ENCODE measurements around the gene PTPDC1.
"Not testable (repeated sequence)": the region's sequence is repeated elsewhere in the genome, so short reads cannot be mapped to it uniquely, and the experiment has no call there.

The PTPDC1 gene

DNA sequence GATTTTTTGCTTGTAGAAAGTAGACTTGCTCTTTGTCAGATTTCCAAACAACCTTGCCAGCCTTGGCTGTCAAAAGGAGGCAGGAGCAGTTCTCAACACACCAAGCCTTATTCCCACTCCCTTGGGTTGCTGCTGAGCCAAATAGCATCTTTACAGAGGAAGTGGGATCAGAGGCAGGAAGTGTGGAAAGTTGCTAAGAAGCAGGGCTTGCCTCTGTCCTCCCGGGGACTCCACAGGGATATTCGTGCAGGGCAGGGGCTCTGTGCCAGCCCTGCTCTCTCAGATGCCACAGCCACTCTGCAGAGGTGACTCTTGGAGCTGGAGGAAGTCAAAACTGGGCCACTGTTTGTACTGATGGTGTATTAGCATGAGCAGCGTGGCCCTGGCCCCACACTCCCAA lies 24.3 kb downstream of the PTPDC1 start:
- in situ Hi-C loops (cut with MboI; ENCODE audit: low sequenced_read_pairs): no loop called here
- DNase-seq (ENCODE audit: low spot score in 2 of 2): no peak

DNA sequence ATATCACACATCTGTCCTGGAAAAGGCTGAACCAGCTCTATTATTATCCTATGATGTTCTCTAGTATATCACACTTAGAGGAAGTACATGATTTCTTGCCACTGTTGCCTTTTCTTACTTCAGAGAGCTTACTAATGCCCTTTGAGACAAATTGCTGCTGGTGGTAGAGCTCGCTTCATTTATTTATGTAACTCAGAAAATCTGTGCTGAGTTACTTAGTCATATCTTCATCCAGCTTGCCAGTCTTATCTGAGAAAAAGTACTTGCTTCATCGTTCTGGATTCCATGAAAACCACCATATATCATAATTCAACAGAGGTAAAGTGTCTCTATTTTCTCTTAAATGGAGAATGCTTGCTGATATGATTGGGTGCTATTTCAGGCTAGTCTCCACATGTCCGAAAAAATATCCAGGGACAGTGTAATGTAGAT lies 26.6 kb downstream of the PTPDC1 start:
- no peaks in the 10 kb centered on the region for H3K36me3 ChIP-seq (replicated peaks)
- DNase-seq (ENCODE audit: low spot score in 2 of 2): no peak
- peaks cover 6% of the 10 kb centered on the region for H3K4me1 ChIP-seq
- in situ Hi-C loops (cut with MboI; ENCODE audit: low sequenced_read_pairs): no loop called here
- no peaks in the 10 kb centered on the region for H3K9me3 ChIP-seq
- H3K4me3 ChIP-seq: no peak overlapping the region
- H3K27me3 ChIP-seq (ENCODE audit: low read depth): no peaks in the 10 kb centered on the region

More for the DNA sequence above, 24.3 kb downstream of the PTPDC1 start:
- no peak overlapping the region for H3K4me3 ChIP-seq
- no peaks in the 10 kb centered on the region for H3K9me3 ChIP-seq
- H3K27me3 ChIP-seq (ENCODE audit: low read depth): no peaks in the 10 kb centered on the region
- H3K4me1 ChIP-seq: peaks cover 9% of the 10 kb centered on the region
- H3K36me3 ChIP-seq (replicated peaks): no peaks in the 10 kb centered on the region

DNA sequence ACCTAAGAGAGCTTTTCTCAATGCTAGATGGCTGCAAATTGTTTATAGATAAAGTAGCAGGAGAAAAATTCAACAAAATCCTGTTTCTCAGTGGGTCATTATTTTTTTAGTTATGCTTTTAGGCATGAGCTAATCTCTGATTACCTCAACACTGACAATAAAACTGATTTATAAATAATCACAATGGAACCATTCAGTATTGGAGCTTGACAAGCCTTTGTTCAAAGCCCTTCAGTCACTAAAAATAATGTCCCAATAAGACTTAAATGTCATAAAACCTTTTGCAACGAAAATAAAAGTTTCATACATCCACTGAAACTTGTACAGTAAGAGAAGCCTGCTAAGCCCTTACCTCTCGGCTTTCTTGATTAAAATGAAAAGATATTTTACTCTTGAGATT lies 27.2 kb downstream of the PTPDC1 start:
- Histone ChIP-seq H3K4me3 (no peak overlapping the region), H3K36me3 (replicated peaks) (no peaks in the 10 kb centered on the region), H3K4me1 (peaks cover 6% of the 10 kb centered on the region), H3K9me3 (no peaks in the 10 kb centered on the region), H3K27me3 (ENCODE audit: low read depth) (no peaks in the 10 kb centered on the region)
- in situ Hi-C loops (cut with MboI; ENCODE audit: low sequenced_read_pairs): no loop called here
- peak in 1 of 2 experiments; percentile 8 for DNase-seq (ENCODE audit: low spot score in 2 of 2)

DNA sequence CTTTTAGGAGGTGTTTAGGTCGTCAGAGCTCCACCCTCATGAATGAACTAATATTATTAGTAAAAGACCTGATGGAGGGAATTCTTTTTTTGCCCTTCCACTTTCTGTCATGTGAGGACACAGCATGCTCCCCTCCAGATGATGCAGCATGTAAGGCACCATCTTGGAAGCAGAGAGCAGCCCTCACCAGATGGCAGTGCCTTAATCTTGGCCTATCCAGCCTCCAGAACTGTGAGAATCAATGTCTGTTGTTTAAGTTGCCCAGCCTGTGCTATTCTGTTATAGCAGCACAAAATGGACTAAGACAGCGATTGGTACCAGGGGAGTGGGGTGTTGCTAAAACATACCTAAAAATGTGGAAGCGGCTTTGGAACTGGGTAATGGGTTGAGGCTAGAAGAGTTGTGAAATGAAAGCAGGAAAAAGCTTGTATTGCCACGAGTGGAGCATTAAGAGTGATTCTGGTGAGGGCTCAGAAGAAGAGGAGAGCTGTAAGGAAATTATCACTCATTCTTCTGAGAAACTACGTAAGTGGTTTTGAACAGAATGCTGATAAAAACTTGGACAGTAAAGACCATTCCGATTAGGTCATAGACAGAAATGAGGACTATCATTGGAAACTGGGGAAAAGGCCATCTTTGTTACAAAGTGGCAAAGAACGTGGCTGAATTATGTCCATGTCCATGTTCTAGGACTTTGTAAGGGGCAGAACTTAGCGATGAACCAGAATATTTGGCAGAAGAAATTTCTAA lies 28.6 kb downstream of the PTPDC1 start:
- Histone ChIP-seq H3K9me3 (no peaks in the 10 kb centered on the region), H3K27me3 (ENCODE audit: low read depth) (no peaks in the 10 kb centered on the region), H3K4me3 (no peak overlapping the region), H3K36me3 (replicated peaks) (no peaks in the 10 kb centered on the region), H3K4me1 (peaks cover 6% of the 10 kb centered on the region)
- in situ Hi-C loops (cut with MboI; ENCODE audit: low sequenced_read_pairs): no loop called here
- DNase-seq (ENCODE audit: low spot score in 2 of 2): no peak

GRCh38 chr9:94120088-94120487 lies 35.8 kb downstream of the PTPDC1 start:
- in situ Hi-C loops (cut with MboI; ENCODE audit: low sequenced_read_pairs): not testable (repeated sequence)

DNA sequence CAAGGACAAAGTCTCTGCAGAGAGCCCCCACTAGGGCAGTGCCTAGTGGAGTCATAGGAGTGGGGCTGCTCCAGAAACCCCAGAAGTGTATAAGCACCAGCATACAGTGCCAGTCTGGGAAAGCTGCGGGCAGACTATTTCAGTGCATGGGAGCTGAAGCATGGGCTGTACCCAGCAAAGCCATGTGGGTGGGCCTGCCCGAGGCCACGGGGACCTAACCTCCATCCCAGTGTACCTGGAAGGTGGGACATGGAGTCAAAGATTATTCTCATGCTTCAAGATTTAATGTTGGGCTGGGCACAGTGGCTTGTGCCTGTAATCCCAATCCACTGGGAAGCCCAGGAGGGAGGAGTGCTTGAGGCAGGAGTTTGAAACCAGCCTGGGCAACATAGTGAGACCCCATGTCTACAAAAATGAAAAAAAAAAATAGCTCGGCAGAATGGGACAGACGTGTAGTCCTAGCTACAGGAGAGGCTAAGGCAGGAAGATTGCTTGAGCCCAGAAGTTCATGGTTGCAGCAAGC lies 36.7 kb downstream of the PTPDC1 start:
- no peak for DNase-seq (ENCODE audit: low spot score in 2 of 2)

More at GRCh38 chr9:94120088-94120487, 35.8 kb downstream of the PTPDC1 start:
- H3K9me3 ChIP-seq; H3K4me3 ChIP-seq; H3K4me1 ChIP-seq; DNase-seq (ENCODE audit: low spot score in 2 of 2); H3K27me3 ChIP-seq (ENCODE audit: low read depth); H3K36me3 ChIP-seq (replicated peaks): not testable (repeated sequence)

GRCh38 chr9:94126844-94127243 lies 42.6 kb downstream of the PTPDC1 start:
- no peaks in the 10 kb centered on the region for H3K36me3 ChIP-seq (replicated peaks)
- in situ Hi-C loops (cut with MboI; ENCODE audit: low sequenced_read_pairs): no loop called here
- H3K27me3 ChIP-seq (ENCODE audit: low read depth): no peaks in the 10 kb centered on the region
- no peak overlapping the region for H3K4me3 ChIP-seq
- H3K9me3 ChIP-seq: peaks cover 3% of the 10 kb centered on the region; the same call in 1 of the 2 replicates
- no peaks in the 10 kb centered on the region for H3K4me1 ChIP-seq
- DNase-seq (ENCODE audit: low spot score in 2 of 2): no peak

More for the DNA sequence above, 36.7 kb downstream of the PTPDC1 start:
- Histone ChIP-seq H3K4me1 (no peaks in the 10 kb centered on the region), H3K36me3 (replicated peaks) (no peaks in the 10 kb centered on the region), H3K4me3 (no peak overlapping the region), H3K27me3 (ENCODE audit: low read depth) (no peaks in the 10 kb centered on the region), H3K9me3 (peaks cover 3% of the 10 kb centered on the region; the same call in 1 of the 2 replicates)
- in situ Hi-C loops (cut with MboI; ENCODE audit: low sequenced_read_pairs): no loop called here

DNA sequence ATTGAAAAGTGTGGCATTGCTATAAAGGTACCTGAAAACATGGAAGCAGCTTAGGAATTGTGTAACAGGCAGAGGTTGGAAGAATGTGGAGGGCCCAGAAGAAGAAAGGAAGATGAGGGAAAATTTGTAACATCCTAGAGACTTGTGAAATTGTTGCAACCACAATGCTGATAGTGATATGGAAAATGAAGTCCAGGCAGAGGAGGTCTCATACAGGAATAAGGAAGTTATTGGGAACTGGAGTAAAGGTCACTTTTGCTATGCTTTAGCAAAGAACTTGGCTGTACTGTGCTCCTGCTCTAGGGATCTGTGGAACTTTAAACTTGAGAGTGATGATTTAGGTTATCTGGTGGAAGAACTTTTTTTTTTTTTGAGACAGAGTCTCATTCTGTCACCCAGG lies 43.5 kb downstream of the PTPDC1 start:
- DNase-seq (ENCODE audit: low spot score in 2 of 2): no peak
- Histone ChIP-seq H3K27me3 (ENCODE audit: low read depth) (no peaks in the 10 kb centered on the region), H3K4me1 (no peaks in the 10 kb centered on the region), H3K4me3 (no peak overlapping the region), H3K36me3 (replicated peaks) (no peaks in the 10 kb centered on the region), H3K9me3 (peaks cover 3% of the 10 kb centered on the region; the same call in 1 of the 2 replicates)
- in situ Hi-C loops (cut with MboI; ENCODE audit: low sequenced_read_pairs): no loop called here

GRCh38 chr9:94128580-94128979 lies 44.3 kb downstream of the PTPDC1 start:
- peaks cover 3% of the 10 kb centered on the region; the same call in 1 of the 2 replicates for H3K9me3 ChIP-seq
- H3K27me3 ChIP-seq (ENCODE audit: low read depth): no peaks in the 10 kb centered on the region
- no peak for DNase-seq (ENCODE audit: low spot score in 2 of 2)
- no peaks in the 10 kb centered on the region for H3K4me1 ChIP-seq
- H3K36me3 ChIP-seq (replicated peaks): no peaks in the 10 kb centered on the region
- no peak overlapping the region for H3K4me3 ChIP-seq
- in situ Hi-C loops (cut with MboI; ENCODE audit: low sequenced_read_pairs): no loop called here

- H3K4me1 ChIP-seq: no peaks in the 10 kb centered on the region
- in situ Hi-C loops (cut with MboI; ENCODE audit: low sequenced_read_pairs): no loop called here
- no peak for DNase-seq (ENCODE audit: low spot score in 2 of 2)
- no peaks in the 10 kb centered on the region for H3K36me3 ChIP-seq (replicated peaks)
- H3K27me3 ChIP-seq (ENCODE audit: low read depth): no peaks in the 10 kb centered on the region; the same call in 1 of the 2 replicates
- H3K9me3 ChIP-seq: no peaks in the 10 kb centered on the region
- H3K4me3 ChIP-seq: no peak overlapping the region
Observed at GRCh38 chr9:94134629-94135028, 50.4 kb downstream of the PTPDC1 start.

DNA sequence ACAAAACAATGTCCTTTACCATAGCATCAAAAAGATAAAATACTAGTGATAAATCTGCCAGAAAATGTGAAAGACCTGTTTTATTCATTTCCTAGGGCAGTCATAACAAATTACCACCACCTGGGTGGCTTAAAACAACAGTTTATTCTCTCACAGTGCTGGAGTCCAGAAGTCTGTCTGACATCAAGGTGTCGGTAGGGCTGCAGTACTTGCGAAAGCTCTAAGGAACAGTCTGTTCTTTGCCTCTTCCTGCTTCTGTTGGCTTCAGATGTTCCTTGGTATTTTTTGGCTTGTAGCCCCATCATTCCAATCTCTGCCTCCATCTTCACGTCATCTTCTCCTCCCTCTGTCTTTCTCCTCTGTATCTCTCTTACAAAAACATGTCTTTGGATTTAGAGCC lies 51.0 kb downstream of the PTPDC1 start:
- Histone ChIP-seq H3K36me3 (replicated peaks) (no peaks in the 10 kb centered on the region), H3K9me3 (no peaks in the 10 kb centered on the region), H3K4me1 (no peaks in the 10 kb centered on the region), H3K4me3 (no peak overlapping the region), H3K27me3 (ENCODE audit: low read depth) (no peaks in the 10 kb centered on the region; the same call in 1 of the 2 replicates)
- DNase-seq (ENCODE audit: low spot score in 2 of 2): no peak
- in situ Hi-C loops (cut with MboI; ENCODE audit: low sequenced_read_pairs): no loop called here

DNA sequence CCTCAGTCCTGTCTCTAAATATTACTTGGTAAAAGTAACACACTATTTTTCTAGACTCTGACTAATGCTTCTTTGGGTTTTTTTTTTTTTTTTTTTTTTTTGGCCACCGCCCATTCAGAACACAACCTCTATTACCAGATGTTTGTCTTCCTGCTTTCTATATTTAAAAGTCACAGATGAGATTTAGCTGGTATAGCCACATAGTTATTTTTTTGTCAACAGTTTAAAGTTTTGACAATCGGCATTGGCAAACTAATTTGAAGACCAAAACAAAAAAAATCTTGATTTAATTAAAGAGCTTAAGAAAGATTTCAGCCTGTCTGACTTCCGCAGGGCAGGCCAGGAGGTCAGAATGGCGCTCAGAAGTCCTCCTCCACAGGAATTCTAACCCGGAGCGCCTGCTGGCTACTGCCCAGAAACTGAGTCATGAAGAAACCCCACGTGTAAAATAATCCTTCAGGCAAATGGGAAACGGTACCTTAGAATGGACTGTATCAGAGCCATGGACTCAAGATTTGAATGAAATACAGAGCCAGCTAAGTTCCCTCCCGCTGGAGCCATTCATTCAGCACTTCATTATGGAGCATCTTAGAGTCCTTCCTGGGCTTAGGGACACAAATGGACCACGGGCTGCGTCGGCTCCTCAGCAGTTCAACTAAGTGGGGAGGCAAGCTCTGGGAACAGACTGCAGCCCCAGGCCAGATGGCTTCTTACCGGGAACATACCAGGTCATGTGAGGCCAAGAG lies 55.6 kb downstream of the PTPDC1 start:
- DNase-seq (ENCODE audit: low spot score in 2 of 2): no peak
- Histone ChIP-seq H3K27me3 (ENCODE audit: low read depth) (no peaks in the 10 kb centered on the region; the same call in 1 of the 2 replicates), H3K4me1 (no peaks in the 10 kb centered on the region), H3K36me3 (replicated peaks) (no peaks in the 10 kb centered on the region), H3K4me3 (no peak overlapping the region), H3K9me3 (no peaks in the 10 kb centered on the region)
- in situ Hi-C loops (cut with MboI; ENCODE audit: low sequenced_read_pairs): no loop called here

- no peak for DNase-seq (ENCODE audit: low spot score in 2 of 2)
- no peak overlapping the region for H3K4me3 ChIP-seq
- H3K36me3 ChIP-seq (replicated peaks): no peaks in the 10 kb centered on the region
- in situ Hi-C loops (cut with MboI; ENCODE audit: low sequenced_read_pairs): no loop called here
- H3K27me3 ChIP-seq (ENCODE audit: low read depth): no peaks in the 10 kb centered on the region
- no peaks in the 10 kb centered on the region for H3K9me3 ChIP-seq
- H3K4me1 ChIP-seq: no peaks in the 10 kb centered on the region
Observed at GRCh38 chr9:94140418-94140780, 56.1 kb downstream of the PTPDC1 start.
